ENCODE results near the gene SPSB3.
"Not testable (repeated sequence)": the region's sequence is repeated elsewhere in the genome, so short reads cannot be mapped to it uniquely, and the experiment has no call there.

SPSB3 gene

GRCh38 chr16:1741553-1742165 lies 40.7 kb downstream of the SPSB3 start:
- DNase-seq (ENCODE audit: low spot score), result no peak

GRCh38 chr16:1740781-1741490 lies 41.4 kb downstream of the SPSB3 start:
- no peak for DNase-seq (ENCODE audit: low spot score)

GRCh38 chr16:1740234-1740633 lies 42.1 kb downstream of the SPSB3 start:
- DNase-seq (ENCODE audit: low spot score), result no peak

GRCh38 chr16:1734816-1735215 lies 47.6 kb downstream of the SPSB3 start:
- no peak for DNase-seq (ENCODE audit: low spot score)

- DNase-seq (ENCODE audit: low spot score), result no peak
Measured at GRCh38 chr16:1734123-1734522, 48.2 kb downstream of the SPSB3 start.

GRCh38 chr16:1732551-1732987 lies 49.8 kb downstream of the SPSB3 start:
- not testable (repeated sequence) for DNase-seq (ENCODE audit: low spot score)

GRCh38 chr16:1732071-1732470 lies 50.3 kb downstream of the SPSB3 start:
- no peak for DNase-seq (ENCODE audit: low spot score)

- no peak for DNase-seq (ENCODE audit: low spot score)
Measured at GRCh38 chr16:1731603-1732002, 50.8 kb downstream of the SPSB3 start.

GRCh38 chr16:1731073-1731472 lies 51.3 kb downstream of the SPSB3 start:
- DNase-seq (ENCODE audit: low spot score), result no peak

GRCh38 chr16:1729445-1729844 lies 52.9 kb downstream of the SPSB3 start:
- DNase-seq (ENCODE audit: low spot score), result no peak

- DNase-seq (ENCODE audit: low spot score), result no peak
Measured at GRCh38 chr16:1729026-1729425, 53.3 kb downstream of the SPSB3 start.

- DNase-seq (ENCODE audit: low spot score), result no peak
Measured at GRCh38 chr16:1727651-1728624, 54.4 kb downstream of the SPSB3 start.
